ENCODE data around the gene BEND7.

- TF ChIP-seq EZH2 (IDR thresholded peaks at IDR 0.05; ENCODE audit: low read depth) (no peak), CTCF (conservative IDR thresholded peaks at IDR 0.05) (no peak)
These were observed 3.2 kb downstream of the BEND7 start for GRCh38 chr10:13525663-13526062.

Data from PC-9 (cell line).